ENCODE data around the gene PCDHB15.
"Not testable (repeated sequence)": the region's sequence is repeated elsewhere in the genome, so short reads cannot be mapped to it uniquely, and the experiment has no call there.

GRCh38 chr5:141246971-141247370, 1.8 kb downstream of the PCDHB15 start:
- TF ChIP-seq CTCF (IDR thresholded peaks at IDR 0.05); POLR2AphosphoS5 (IDR thresholded peaks at IDR 0.05; ENCODE audit: insufficient read depth in 1 of 2, low read depth in 1 of 2): not testable (repeated sequence)
